ENCODE measurements around the gene NFAT5. TPM values are rescaled to one million over a fixed set of nuclear protein-coding genes. Genes with fewer than 3 reads are reported as not detected.
A peak's percentile ranks its signal among the peaks of the same experiment; 100 is the strongest.

The NFAT5 gene
- total and polyA plus RNA-seq, 7 experiments from 2014 or later, result 7.7 to 35.5 (median 29.3) TPM

- peaks cover 0 to 28% (median 22%) of the 10 kb centered on the region in 5 donors for H3K36me3 Mint-ChIP-seq
- no peak overlapping the region for H3K27ac ChIP-seq (ENCODE audit: low read depth, low read length)
- no peak for DNase-seq
- no peaks in the 10 kb centered on the region for H3K9me3 ChIP-seq (ENCODE audit: control insufficient read depth in 2 of 3, low read length in 3 of 3)
- ChIA-PET POLR2A (interaction anchor here (0.7 kb wide), 1 partner anchor 217 kb away, joined by 3 read pairs; no protein-coding TSS in a partner anchor), CTCF (interaction anchor here (0.7 kb wide), 1 partner anchor 74 kb away, joined by 4 read pairs; no protein-coding TSS in a partner anchor)
- no peaks in the 10 kb centered on the region for H3K4me1 ChIP-seq (ENCODE audit: control insufficient read depth in 2 of 2, insufficient read depth in 2 of 2, low read length in 2 of 2)
- H3K27ac Mint-ChIP-seq, result no peak overlapping the region
- H3K4me3 ChIP-seq (ENCODE audit: low read length), result no peak overlapping the region
- H3K4me1 Mint-ChIP-seq, result peaks cover 0 to 3% (median 0%) of the 10 kb centered on the region in 7 donors
- intact Hi-C loops (cut with micrococcal nuclease), result no loop called here
- no peak overlapping the region for H3K4me3 Mint-ChIP-seq
- H3K9me3 Mint-ChIP-seq, result no peaks in the 10 kb centered on the region
- no peaks in the 10 kb centered on the region for H3K27me3 Mint-ChIP-seq
- H3K27me3 ChIP-seq (ENCODE audit: control insufficient read depth in 2 of 2, insufficient read depth in 2 of 2, low read length in 2 of 2), result no peaks in the 10 kb centered on the region
- H3K36me3 ChIP-seq (ENCODE audit: control insufficient read depth in 2 of 3, insufficient read depth in 3 of 3, low read length in 3 of 3), result peaks cover 0 to 12% (median 3%) of the 10 kb centered on the region in 3 experiments
- ATAC-seq, result no peak
These were observed 97.1 kb downstream of the NFAT5 start for GRCh38 chr16:69662901-69663300.

- ChIA-PET CTCF (interaction anchor here (0.6 kb wide), 1 partner anchor 152 kb away, joined by 3 read pairs; no protein-coding TSS in a partner anchor), POLR2A (no interaction called here)
- no peak overlapping the region for H3K27ac ChIP-seq (ENCODE audit: low read depth, low read length)
- H3K4me3 ChIP-seq (ENCODE audit: low read length), result no peak overlapping the region
- DNase-seq (no peak), ATAC-seq (no peak)
- Mint-ChIP-seq H3K4me1 (peaks cover 0 to 3% (median 0%) of the 10 kb centered on the region in 7 donors), H3K36me3 (peaks cover 0 to 29% (median 20%) of the 10 kb centered on the region in 5 donors), H3K4me3 (no peak overlapping the region), H3K27me3 (no peaks in the 10 kb centered on the region), H3K9me3 (no peaks in the 10 kb centered on the region), H3K27ac (no peak overlapping the region)
- intact Hi-C loops (cut with micrococcal nuclease), result no loop called here
- H3K36me3 ChIP-seq (ENCODE audit: control insufficient read depth in 2 of 3, insufficient read depth in 3 of 3, low read length in 3 of 3), result peaks cover 0 to 8% (median 3%) of the 10 kb centered on the region in 3 experiments
- H3K9me3 ChIP-seq (ENCODE audit: control insufficient read depth in 2 of 3, low read length in 3 of 3), result no peaks in the 10 kb centered on the region
- no peaks in the 10 kb centered on the region for H3K4me1 ChIP-seq (ENCODE audit: control insufficient read depth in 2 of 2, insufficient read depth in 2 of 2, low read length in 2 of 2)
- no peaks in the 10 kb centered on the region for H3K27me3 ChIP-seq (ENCODE audit: control insufficient read depth in 2 of 2, insufficient read depth in 2 of 2, low read length in 2 of 2)
These were observed 98.1 kb downstream of the NFAT5 start for GRCh38 chr16:69663846-69664245.

- H3K27ac Mint-ChIP-seq, result no peak overlapping the region
- Histone ChIP-seq H3K9me3 (ENCODE audit: control insufficient read depth in 2 of 3, low read length in 3 of 3) (no peaks in the 10 kb centered on the region), H3K4me3 (ENCODE audit: low read length) (no peak overlapping the region), H3K4me1 (ENCODE audit: control insufficient read depth in 2 of 2, insufficient read depth in 2 of 2, low read length in 2 of 2) (no peaks in the 10 kb centered on the region), H3K27ac (ENCODE audit: low read depth, low read length) (no peak overlapping the region), H3K27me3 (ENCODE audit: control insufficient read depth in 2 of 2, insufficient read depth in 2 of 2, low read length in 2 of 2) (no peaks in the 10 kb centered on the region), H3K36me3 (ENCODE audit: control insufficient read depth in 2 of 3, insufficient read depth in 3 of 3, low read length in 3 of 3) (peaks cover 0 to 28% (median 13%) of the 10 kb centered on the region in 3 experiments)
- no peaks in the 10 kb centered on the region for H3K9me3 Mint-ChIP-seq
- DNase-seq (no peak), ATAC-seq (no peak)
- POLR2A ChIA-PET, result interaction anchor here (0.6 kb wide), 1 partner anchor 29 kb away, joined by 4 read pairs; no protein-coding TSS in a partner anchor
- peaks cover 0 to 25% (median 4%) of the 10 kb centered on the region in 5 donors for H3K36me3 Mint-ChIP-seq
- no peaks in the 10 kb centered on the region for H3K4me1 Mint-ChIP-seq
- CTCF ChIA-PET, result interaction anchor here (1.2 kb wide), 1 partner anchor 273 kb away, joined by 4 read pairs; no protein-coding TSS in a partner anchor
- H3K4me3 Mint-ChIP-seq, result no peak overlapping the region
- intact Hi-C loops (cut with micrococcal nuclease), result no loop called here
- no peaks in the 10 kb centered on the region for H3K27me3 Mint-ChIP-seq
These were observed 103.8 kb downstream of the NFAT5 start for GRCh38 chr16:69669577-69669976.

- ChIA-PET POLR2A (interaction anchor here (0.6 kb wide), 1 partner anchor 39 kb away, joined by 3 read pairs; no protein-coding TSS in a partner anchor), CTCF (no interaction called here)
- DNase-seq (no peak), ATAC-seq (no peak)
- Histone ChIP-seq H3K27ac (ENCODE audit: low read depth, low read length) (no peak overlapping the region), H3K4me3 (ENCODE audit: low read length) (no peak overlapping the region), H3K27me3 (ENCODE audit: control insufficient read depth in 2 of 2, insufficient read depth in 2 of 2, low read length in 2 of 2) (no peaks in the 10 kb centered on the region), H3K9me3 (ENCODE audit: control insufficient read depth in 2 of 3, low read length in 3 of 3) (no peaks in the 10 kb centered on the region), H3K4me1 (ENCODE audit: control insufficient read depth in 2 of 2, insufficient read depth in 2 of 2, low read length in 2 of 2) (no peaks in the 10 kb centered on the region), H3K36me3 (ENCODE audit: control insufficient read depth in 2 of 3, insufficient read depth in 3 of 3, low read length in 3 of 3) (peaks cover 3 to 43% (median 13%) of the 10 kb centered on the region in 3 experiments)
- no peaks in the 10 kb centered on the region for H3K27me3 Mint-ChIP-seq
- peak overlapping the region in 4 of 9 donors; percentile 2 to 59 (median 19) for H3K27ac Mint-ChIP-seq
- peaks cover 5 to 32% (median 9%) of the 10 kb centered on the region in 5 donors for H3K36me3 Mint-ChIP-seq
- H3K9me3 Mint-ChIP-seq, result no peaks in the 10 kb centered on the region
- intact Hi-C loops (cut with micrococcal nuclease), result no loop called here
- no peak overlapping the region for H3K4me3 Mint-ChIP-seq
- no peaks in the 10 kb centered on the region for H3K4me1 Mint-ChIP-seq
These were observed 106.7 kb downstream of the NFAT5 start for GRCh38 chr16:69672315-69672997.

- no peak for DNase-seq
- CTCF ChIA-PET, result no interaction called here
- POLR2A ChIA-PET, result interaction anchor here (0.6 kb wide), 1 partner anchor 39 kb away, joined by 3 read pairs; no protein-coding TSS in a partner anchor
- intact Hi-C loops (cut with micrococcal nuclease), result no loop called here
- Mint-ChIP-seq H3K4me1 (no peaks in the 10 kb centered on the region), H3K27me3 (no peaks in the 10 kb centered on the region), H3K36me3 (peaks cover 5 to 34% (median 9%) of the 10 kb centered on the region in 5 donors), H3K9me3 (no peaks in the 10 kb centered on the region), H3K27ac (peak overlapping the region in 4 of 9 donors; percentile 2 to 59 (median 19)), H3K4me3 (no peak overlapping the region)
- H3K9me3 ChIP-seq (ENCODE audit: control insufficient read depth in 2 of 3, low read length in 3 of 3), result no peaks in the 10 kb centered on the region
- no peaks in the 10 kb centered on the region for H3K27me3 ChIP-seq (ENCODE audit: control insufficient read depth in 2 of 2, insufficient read depth in 2 of 2, low read length in 2 of 2)
- peaks cover 3 to 45% (median 13%) of the 10 kb centered on the region in 3 experiments for H3K36me3 ChIP-seq (ENCODE audit: control insufficient read depth in 2 of 3, insufficient read depth in 3 of 3, low read length in 3 of 3)
- ATAC-seq, result no peak
- no peak overlapping the region for H3K4me3 ChIP-seq (ENCODE audit: low read length)
- H3K4me1 ChIP-seq (ENCODE audit: control insufficient read depth in 2 of 2, insufficient read depth in 2 of 2, low read length in 2 of 2), result no peaks in the 10 kb centered on the region
- no peak overlapping the region for H3K27ac ChIP-seq (ENCODE audit: low read depth, low read length)
These were observed 107.4 kb downstream of the NFAT5 start for GRCh38 chr16:69672998-69673713.

GRCh38 chr16:69680358-69680757 is 114.6 kb downstream of the NFAT5 start:
- Histone ChIP-seq H3K27ac (ENCODE audit: low read depth, low read length) (no peak overlapping the region), H3K4me3 (ENCODE audit: low read length) (no peak overlapping the region), H3K9me3 (ENCODE audit: control insufficient read depth in 2 of 3, low read length in 3 of 3) (no peaks in the 10 kb centered on the region), H3K4me1 (ENCODE audit: control insufficient read depth in 2 of 2, insufficient read depth in 2 of 2, low read length in 2 of 2) (no peaks in the 10 kb centered on the region), H3K27me3 (ENCODE audit: control insufficient read depth in 2 of 2, insufficient read depth in 2 of 2, low read length in 2 of 2) (no peaks in the 10 kb centered on the region), H3K36me3 (ENCODE audit: control insufficient read depth in 2 of 3, insufficient read depth in 3 of 3, low read length in 3 of 3) (peaks cover 0 to 38% (median 3%) of the 10 kb centered on the region in 3 experiments)
- H3K4me1 Mint-ChIP-seq, result no peaks in the 10 kb centered on the region
- no peak overlapping the region for H3K4me3 Mint-ChIP-seq
- H3K27me3 Mint-ChIP-seq, result no peaks in the 10 kb centered on the region
- CTCF ChIA-PET, result interaction anchor here (0.9 kb wide), 1 partner anchor 8 kb away, joined by 3 read pairs; no protein-coding TSS in a partner anchor
- no peaks in the 10 kb centered on the region for H3K9me3 Mint-ChIP-seq
- POLR2A ChIA-PET, result no interaction called here
- DNase-seq, result no peak
- peaks cover 5 to 19% (median 9%) of the 10 kb centered on the region in 5 donors for H3K36me3 Mint-ChIP-seq
- no peak for ATAC-seq
- no peak overlapping the region for H3K27ac Mint-ChIP-seq
- intact Hi-C loops (cut with micrococcal nuclease), result no loop called here

Measured in naive thymus-derived CD4-positive, alpha-beta T cell (primary cell).